Panc1 (cell line): ENCODE data around the gene RPL7A. TPM values are rescaled to one million over a fixed set of nuclear protein-coding genes. Genes with fewer than 3 reads are reported as not detected.

ENCODE experiments used
- ATAC-seq: fragments of 200-7000 bp; cut with Tn5 transposase; 2 replicates; pipeline ENCODE4 v1.9.1; 2020; ENCODE audit warnings: mild to moderate bottlenecking, moderate library complexity
- BruUV-seq: library from RNA; stranded (reverse); fragments of 400-500 nt; replicated peaks from 2 replicates; lab custom pipeline; 2021; lab: Mats Ljungman, UMichigan
- CTCF ChIA-PET: fragments of 300-600 bp; sonication (Branson Sonifier 250); formaldehyde crosslinking; loops from one replicate; lab custom pipeline; 2022; ENCODE audit warnings: antibody characterized with exemption; lab: Charles Lee
- POLR2A ChIA-PET: fragments of 300-600 bp; sonication (Branson Sonifier 250); formaldehyde crosslinking; loops from one replicate; lab custom pipeline; 2022; ENCODE audit warnings: antibody characterized with exemption; lab: Charles Lee
- DNase-seq: peaks from one replicate; pipeline ENCODE4 v3.0.0-alpha.2; 2010; ENCODE audit warnings: low read depth, low spot score
- H3K27ac ChIP-seq: 2 replicates; pipeline ENCODE4 v1.5.1; 2011; ENCODE audit warnings: mild to moderate bottlenecking, low read length, inconsistent platforms
- H3K27me3 ChIP-seq: fragments of 200-500 bp; sonication (Bioruptor generic); 2 replicates; pipeline ENCODE4 v1.6.0; 2014; ENCODE audit warnings: low read length, inconsistent platforms; ENCODE audit not compliant: control insufficient read depth, insufficient read depth
- H3K36me3 ChIP-seq: fragments of 200-500 bp; sonication (Bioruptor generic); 2 replicates; pipeline ENCODE4 v1.5.1; 2014; ENCODE audit warnings: inconsistent platforms, mild to moderate bottlenecking, low read length, moderate library complexity; ENCODE audit not compliant: control insufficient read depth, insufficient read depth
- H3K4me1 ChIP-seq: 2 replicates; pipeline ENCODE4 v1.5.1; 2011; ENCODE audit warnings: inconsistent platforms, mild to moderate bottlenecking, low read length, moderate library complexity; ENCODE audit not compliant: control insufficient read depth, insufficient read depth
- H3K4me3 ChIP-seq, 2 experiments: 2 replicates each; pipeline ENCODE4 v1.5.1; 2011 to 2012; ENCODE audit warnings: low read depth in 2 of 2, low read length in 2 of 2, mild to moderate bottlenecking in 2 of 2, inconsistent platforms in 1 of 2, moderate library complexity in 1 of 2
- H3K9me3 ChIP-seq: fragments of 200-500 bp; sonication (Bioruptor generic); 2 replicates; pipeline ENCODE4 v1.5.1; 2014; ENCODE audit warnings: low read depth, mild to moderate bottlenecking, inconsistent platforms, low read length, moderate library complexity; ENCODE audit not compliant: control insufficient read depth, insufficient read depth
- POLR2AphosphoS5 ChIP-seq: IDR thresholded peaks from 2 replicates; pipeline ENCODE4 v1.6.1; 2012; ENCODE audit warnings: mild to moderate bottlenecking, low read depth, low read length, moderate library complexity
- SIN3A ChIP-seq: IDR thresholded peaks from 2 replicates; pipeline ENCODE4 v1.6.1; 2012; ENCODE audit warnings: low read depth, mild to moderate bottlenecking, low read length, moderate library complexity, borderline replicate concordance; ENCODE audit not compliant: insufficient read depth
- TCF7L2 ChIP-seq: IDR thresholded peaks from 2 replicates; pipeline ENCODE4 v1.6.1; 2011; ENCODE audit warnings: mild to moderate bottlenecking, low read depth, low read length, inconsistent platforms
- in situ Hi-C: cut with HindIII; loops from 2 replicates; pipeline ENCODE4 v1.10.0; 2016; ENCODE audit warnings: low sequenced_read_pairs, low pct_unique_long_range_greater_than_20kb
- intact Hi-C: fragments of 100-400 bp; cut with micrococcal nuclease; formaldehyde crosslinking; loops from one replicate; pipeline ENCODE4 v1.10.0; 2022; ENCODE audit not compliant: unreplicated experiment
- total RNA-seq: library from RNA; stranded (reverse); gene quantifications from one replicate; pipeline ENCODE4 v1.2.1, GENCODE V29; 2021; ENCODE audit not compliant: unreplicated experiment
- TF ChIP-seq, protein P1 (sequence below), 2 experiments: IDR thresholded peaks; 2 replicates each; pipeline ENCODE4 v1.6.1; 2011 to 2012; ENCODE audit warnings: low read depth in 2 of 2, control low read depth in 1 of 2, low read length in 1 of 2, mild to moderate bottlenecking in 1 of 2, moderate library complexity in 1 of 2; ENCODE audit not compliant: insufficient read depth in 1 of 2
- TF ChIP-seq, protein P2 (sequence below): fragments of 450-650 bp; IDR thresholded peaks from 2 replicates; pipeline ENCODE4 v1.5.1; 2017; ENCODE audit warnings: mild to moderate bottlenecking

Gene RPL7A
- total RNA-seq, 1 experiment from 2014 or later = 1,104 TPM

DNA sequence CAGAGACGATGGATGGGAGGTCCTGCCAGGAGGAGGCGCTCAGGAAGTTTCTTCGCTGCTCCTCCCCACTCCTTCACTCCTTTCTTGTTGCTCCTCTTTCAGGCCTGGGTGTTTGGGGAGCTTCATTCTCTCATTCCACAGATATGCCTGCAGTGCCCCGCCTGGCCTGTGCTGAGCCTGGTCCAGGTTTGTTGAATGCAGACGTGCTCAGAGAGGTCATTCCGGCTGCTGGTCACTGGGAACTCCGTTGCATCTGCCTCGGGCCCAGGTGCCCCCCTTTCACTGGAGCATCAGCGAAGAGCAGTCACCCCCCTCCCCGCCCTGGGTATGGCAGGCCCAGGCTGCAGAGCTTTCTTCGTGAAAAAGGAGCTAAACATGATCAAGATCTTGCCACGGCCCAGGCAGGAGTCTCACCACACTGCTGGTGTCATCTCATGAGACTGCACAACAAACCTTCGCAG is 27.6 kb upstream of the RPL7A start:
- H3K36me3 ChIP-seq = no peaks in the 10 kb centered on the region
- H3K27me3 ChIP-seq = no peaks in the 10 kb centered on the region
- TF ChIP-seq SIN3A (no peak), POLR2AphosphoS5 (no peak), TCF7L2 (no peak)
- TF ChIP-seq, protein P1, sequence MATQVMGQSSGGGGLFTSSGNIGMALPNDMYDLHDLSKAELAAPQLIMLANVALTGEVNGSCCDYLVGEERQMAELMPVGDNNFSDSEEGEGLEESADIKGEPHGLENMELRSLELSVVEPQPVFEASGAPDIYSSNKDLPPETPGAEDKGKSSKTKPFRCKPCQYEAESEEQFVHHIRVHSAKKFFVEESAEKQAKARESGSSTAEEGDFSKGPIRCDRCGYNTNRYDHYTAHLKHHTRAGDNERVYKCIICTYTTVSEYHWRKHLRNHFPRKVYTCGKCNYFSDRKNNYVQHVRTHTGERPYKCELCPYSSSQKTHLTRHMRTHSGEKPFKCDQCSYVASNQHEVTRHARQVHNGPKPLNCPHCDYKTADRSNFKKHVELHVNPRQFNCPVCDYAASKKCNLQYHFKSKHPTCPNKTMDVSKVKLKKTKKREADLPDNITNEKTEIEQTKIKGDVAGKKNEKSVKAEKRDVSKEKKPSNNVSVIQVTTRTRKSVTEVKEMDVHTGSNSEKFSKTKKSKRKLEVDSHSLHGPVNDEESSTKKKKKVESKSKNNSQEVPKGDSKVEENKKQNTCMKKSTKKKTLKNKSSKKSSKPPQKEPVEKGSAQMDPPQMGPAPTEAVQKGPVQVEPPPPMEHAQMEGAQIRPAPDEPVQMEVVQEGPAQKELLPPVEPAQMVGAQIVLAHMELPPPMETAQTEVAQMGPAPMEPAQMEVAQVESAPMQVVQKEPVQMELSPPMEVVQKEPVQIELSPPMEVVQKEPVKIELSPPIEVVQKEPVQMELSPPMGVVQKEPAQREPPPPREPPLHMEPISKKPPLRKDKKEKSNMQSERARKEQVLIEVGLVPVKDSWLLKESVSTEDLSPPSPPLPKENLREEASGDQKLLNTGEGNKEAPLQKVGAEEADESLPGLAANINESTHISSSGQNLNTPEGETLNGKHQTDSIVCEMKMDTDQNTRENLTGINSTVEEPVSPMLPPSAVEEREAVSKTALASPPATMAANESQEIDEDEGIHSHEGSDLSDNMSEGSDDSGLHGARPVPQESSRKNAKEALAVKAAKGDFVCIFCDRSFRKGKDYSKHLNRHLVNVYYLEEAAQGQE (IDR thresholded peaks at IDR 0.05; ENCODE audit: insufficient read depth in 1 of 2, low read depth in 2 of 2, low read length in 1 of 2) = no peak
- TF ChIP-seq, protein P2, sequence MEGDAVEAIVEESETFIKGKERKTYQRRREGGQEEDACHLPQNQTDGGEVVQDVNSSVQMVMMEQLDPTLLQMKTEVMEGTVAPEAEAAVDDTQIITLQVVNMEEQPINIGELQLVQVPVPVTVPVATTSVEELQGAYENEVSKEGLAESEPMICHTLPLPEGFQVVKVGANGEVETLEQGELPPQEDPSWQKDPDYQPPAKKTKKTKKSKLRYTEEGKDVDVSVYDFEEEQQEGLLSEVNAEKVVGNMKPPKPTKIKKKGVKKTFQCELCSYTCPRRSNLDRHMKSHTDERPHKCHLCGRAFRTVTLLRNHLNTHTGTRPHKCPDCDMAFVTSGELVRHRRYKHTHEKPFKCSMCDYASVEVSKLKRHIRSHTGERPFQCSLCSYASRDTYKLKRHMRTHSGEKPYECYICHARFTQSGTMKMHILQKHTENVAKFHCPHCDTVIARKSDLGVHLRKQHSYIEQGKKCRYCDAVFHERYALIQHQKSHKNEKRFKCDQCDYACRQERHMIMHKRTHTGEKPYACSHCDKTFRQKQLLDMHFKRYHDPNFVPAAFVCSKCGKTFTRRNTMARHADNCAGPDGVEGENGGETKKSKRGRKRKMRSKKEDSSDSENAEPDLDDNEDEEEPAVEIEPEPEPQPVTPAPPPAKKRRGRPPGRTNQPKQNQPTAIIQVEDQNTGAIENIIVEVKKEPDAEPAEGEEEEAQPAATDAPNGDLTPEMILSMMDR = no peak
- POLR2A ChIA-PET = no interaction called here
- no peak overlapping the region for H3K27ac ChIP-seq
- CTCF ChIA-PET = interaction anchor here (1.0 kb wide), 1 partner anchor 134 kb away, joined by 5 read pairs; no protein-coding TSS in a partner anchor
- peak; percentile 56; the same call in 1 of the 2 replicates for ATAC-seq
- no peaks in the 10 kb centered on the region for H3K9me3 ChIP-seq
- intact Hi-C loops (no loop called here), in situ Hi-C loops (no loop called here)
- no peaks in the 10 kb centered on the region for H3K4me1 ChIP-seq
- no TSS peak for BruUV-seq
- no peak overlapping the region for H3K4me3 ChIP-seq
- DNase-seq = no peak

- TF ChIP-seq, protein P2 = no peak
- TF ChIP-seq TCF7L2 = no peak
- TF ChIP-seq POLR2AphosphoS5 = no peak
- no peak for TF ChIP-seq SIN3A
- TF ChIP-seq, protein P1 (IDR thresholded peaks at IDR 0.05; ENCODE audit: insufficient read depth in 1 of 2, low read depth in 2 of 2, low read length in 1 of 2) = no peak
- CTCF ChIA-PET = no interaction called here
- BruUV-seq = no TSS peak
Observed at GRCh38 chr9:133321411-133321935, 26.5 kb upstream of the RPL7A start.

More at GRCh38 chr9:133321411-133321935, 26.5 kb upstream of the RPL7A start:
- Histone ChIP-seq H3K4me1 (no peaks in the 10 kb centered on the region), H3K36me3 (no peaks in the 10 kb centered on the region), H3K27me3 (no peaks in the 10 kb centered on the region), H3K27ac (no peak overlapping the region), H3K4me3 (no peak overlapping the region), H3K9me3 (no peaks in the 10 kb centered on the region)
- intact Hi-C loops = no loop called here
- DNase-seq = no peak
- no peak for ATAC-seq
- in situ Hi-C loops = no loop called here
- POLR2A ChIA-PET = no interaction called here
